ENCODE measurements around the gene SET.

SET gene, protein sequence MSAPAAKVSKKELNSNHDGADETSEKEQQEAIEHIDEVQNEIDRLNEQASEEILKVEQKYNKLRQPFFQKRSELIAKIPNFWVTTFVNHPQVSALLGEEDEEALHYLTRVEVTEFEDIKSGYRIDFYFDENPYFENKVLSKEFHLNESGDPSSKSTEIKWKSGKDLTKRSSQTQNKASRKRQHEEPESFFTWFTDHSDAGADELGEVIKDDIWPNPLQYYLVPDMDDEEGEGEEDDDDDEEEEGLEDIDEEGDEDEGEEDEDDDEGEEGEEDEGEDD

DNA sequence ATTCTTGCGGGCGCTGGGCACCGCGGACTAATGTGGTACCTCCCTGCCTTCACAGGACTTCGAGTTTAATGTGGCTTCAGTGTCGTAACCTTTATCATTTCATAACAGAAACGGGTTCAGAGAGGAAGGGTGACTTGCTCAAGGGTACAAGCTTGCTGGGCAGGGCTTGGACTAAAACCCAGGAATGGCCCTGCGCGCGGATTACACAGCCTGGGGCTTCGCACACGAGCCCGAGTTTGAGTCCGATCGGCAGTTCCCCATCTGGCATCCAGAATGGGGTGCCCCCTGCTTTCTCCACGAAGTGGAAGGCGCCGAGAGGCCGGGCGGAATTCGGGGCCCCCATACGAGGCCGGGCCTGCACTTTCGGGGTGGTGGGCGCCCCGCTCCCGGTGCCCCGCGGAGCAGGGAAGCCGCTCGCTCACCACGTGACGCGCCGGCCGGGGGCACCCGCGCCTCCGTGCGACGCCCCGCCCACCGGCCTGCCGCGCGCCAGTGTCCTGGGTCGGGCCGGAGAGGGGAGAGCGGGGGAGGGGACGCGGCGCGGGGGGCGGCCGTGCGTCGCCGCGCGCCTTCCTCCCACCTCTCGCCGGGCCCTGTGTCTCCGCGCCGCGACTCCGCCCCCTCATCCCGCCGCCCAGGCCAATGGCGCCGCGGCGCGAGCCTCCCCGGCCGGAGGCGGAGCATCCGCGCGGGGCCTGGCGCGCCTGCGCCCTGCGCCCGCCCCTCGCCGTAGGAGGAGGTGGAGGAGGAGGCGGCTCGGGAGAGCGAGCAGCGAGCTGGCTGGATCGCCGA, at the start of gene SET:
TSS of gene SET (plus strand) at position 722 of the 792 bp plus-strand sequence. CDS start 361 bp downstream, outside the sequence.
- no peak for TF ChIP-seq EZH2 (IDR thresholded peaks at IDR 0.05; ENCODE audit: borderline replicate concordance, low read length)
- TF ChIP-seq, protein P1, sequence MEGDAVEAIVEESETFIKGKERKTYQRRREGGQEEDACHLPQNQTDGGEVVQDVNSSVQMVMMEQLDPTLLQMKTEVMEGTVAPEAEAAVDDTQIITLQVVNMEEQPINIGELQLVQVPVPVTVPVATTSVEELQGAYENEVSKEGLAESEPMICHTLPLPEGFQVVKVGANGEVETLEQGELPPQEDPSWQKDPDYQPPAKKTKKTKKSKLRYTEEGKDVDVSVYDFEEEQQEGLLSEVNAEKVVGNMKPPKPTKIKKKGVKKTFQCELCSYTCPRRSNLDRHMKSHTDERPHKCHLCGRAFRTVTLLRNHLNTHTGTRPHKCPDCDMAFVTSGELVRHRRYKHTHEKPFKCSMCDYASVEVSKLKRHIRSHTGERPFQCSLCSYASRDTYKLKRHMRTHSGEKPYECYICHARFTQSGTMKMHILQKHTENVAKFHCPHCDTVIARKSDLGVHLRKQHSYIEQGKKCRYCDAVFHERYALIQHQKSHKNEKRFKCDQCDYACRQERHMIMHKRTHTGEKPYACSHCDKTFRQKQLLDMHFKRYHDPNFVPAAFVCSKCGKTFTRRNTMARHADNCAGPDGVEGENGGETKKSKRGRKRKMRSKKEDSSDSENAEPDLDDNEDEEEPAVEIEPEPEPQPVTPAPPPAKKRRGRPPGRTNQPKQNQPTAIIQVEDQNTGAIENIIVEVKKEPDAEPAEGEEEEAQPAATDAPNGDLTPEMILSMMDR (IDR thresholded peaks at IDR 0.05; ENCODE audit: low read length): no peak
- H3K4me1 ChIP-seq (ENCODE audit: insufficient read depth, low read length, severe bottlenecking): peaks cover 54% of the 10 kb centered on the region
- H3F3A ChIP-seq (ENCODE audit: insufficient read depth, low read length): no peaks in the 10 kb centered on the region; the same call in 1 of the 2 replicates
- peaks cover 41% of the 10 kb centered on the region for H3K36me3 ChIP-seq (ENCODE audit: insufficient read depth, low read length)
- no peaks in the 10 kb centered on the region for H3K9me2 ChIP-seq (ENCODE audit: low read depth, low read length)
- H3K4me3 ChIP-seq (ENCODE audit: low read depth, low read length, poor library complexity, severe bottlenecking): peak within 1 kb of the TSS; percentile 97
- peak within 1 kb of the TSS; percentile 96 for H3K9ac ChIP-seq (ENCODE audit: low read length)
- no peaks in the 10 kb centered on the region for H3K27me3 ChIP-seq (ENCODE audit: insufficient read depth, low read length)
- H2AFZ ChIP-seq (ENCODE audit: low read length): no peak within 1 kb of the TSS
- H3K4me2 ChIP-seq (ENCODE audit: low read length): peak within 1 kb of the TSS; percentile 87
- no peaks in the 10 kb centered on the region for H3K9me3 ChIP-seq (ENCODE audit: low read length)
- peaks cover 55% of the 10 kb centered on the region for H3K79me2 ChIP-seq (ENCODE audit: insufficient read depth, low read length)
- H4K20me1 ChIP-seq (ENCODE audit: insufficient read depth, low read length): peaks cover 8% of the 10 kb centered on the region
- H3K27ac ChIP-seq (ENCODE audit: low read depth, low read length, poor library complexity, severe bottlenecking): peak within 1 kb of the TSS; percentile 94

DNA sequence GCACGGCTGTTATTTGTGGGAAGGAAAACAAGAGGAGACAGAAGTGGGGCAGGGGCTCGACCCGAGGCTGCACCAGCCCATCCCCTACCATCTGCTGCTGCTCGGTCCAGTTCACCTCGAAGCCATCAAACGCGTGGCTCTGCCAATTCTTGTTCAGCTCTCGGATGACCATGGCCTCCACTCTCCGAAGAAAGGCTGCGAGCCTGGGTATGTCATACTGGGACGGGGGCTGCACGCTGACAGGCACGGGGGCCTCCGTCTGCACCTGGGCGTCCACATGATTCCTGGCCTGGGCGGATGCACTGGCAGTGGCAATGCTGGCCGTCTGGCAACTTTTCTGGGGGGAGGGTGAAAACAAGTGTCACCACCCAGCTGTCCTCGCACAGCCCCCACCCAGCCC, 48.4 kb upstream of the SET start:
- H3K27ac ChIP-seq (ENCODE audit: low read depth, low read length, poor library complexity, severe bottlenecking): no peak overlapping the region
- H4K20me1 ChIP-seq (ENCODE audit: insufficient read depth, low read length): no peaks in the 10 kb centered on the region
- no peak overlapping the region for H3K9ac ChIP-seq (ENCODE audit: low read length)
- no peak overlapping the region for H3K4me2 ChIP-seq (ENCODE audit: low read length)
- no peaks in the 10 kb centered on the region for H3K27me3 ChIP-seq (ENCODE audit: insufficient read depth, low read length)
- no peak overlapping the region for H2AFZ ChIP-seq (ENCODE audit: low read length)
- TF ChIP-seq, protein P1 (IDR thresholded peaks at IDR 0.05; ENCODE audit: low read length): no peak
- no peak for TF ChIP-seq EZH2 (IDR thresholded peaks at IDR 0.05; ENCODE audit: borderline replicate concordance, low read length)
- H3F3A ChIP-seq (ENCODE audit: insufficient read depth, low read length): no peaks in the 10 kb centered on the region
- no peaks in the 10 kb centered on the region for H3K9me3 ChIP-seq (ENCODE audit: low read length)
- H3K36me3 ChIP-seq (ENCODE audit: insufficient read depth, low read length): peaks cover 43% of the 10 kb centered on the region
- no peak overlapping the region for H3K4me3 ChIP-seq (ENCODE audit: low read depth, low read length, poor library complexity, severe bottlenecking)
- H3K4me1 ChIP-seq (ENCODE audit: insufficient read depth, low read length, severe bottlenecking): peaks cover 21% of the 10 kb centered on the region
- H3K9me2 ChIP-seq (ENCODE audit: low read depth, low read length): no peaks in the 10 kb centered on the region
- H3K79me2 ChIP-seq (ENCODE audit: insufficient read depth, low read length): no peaks in the 10 kb centered on the region

DNA sequence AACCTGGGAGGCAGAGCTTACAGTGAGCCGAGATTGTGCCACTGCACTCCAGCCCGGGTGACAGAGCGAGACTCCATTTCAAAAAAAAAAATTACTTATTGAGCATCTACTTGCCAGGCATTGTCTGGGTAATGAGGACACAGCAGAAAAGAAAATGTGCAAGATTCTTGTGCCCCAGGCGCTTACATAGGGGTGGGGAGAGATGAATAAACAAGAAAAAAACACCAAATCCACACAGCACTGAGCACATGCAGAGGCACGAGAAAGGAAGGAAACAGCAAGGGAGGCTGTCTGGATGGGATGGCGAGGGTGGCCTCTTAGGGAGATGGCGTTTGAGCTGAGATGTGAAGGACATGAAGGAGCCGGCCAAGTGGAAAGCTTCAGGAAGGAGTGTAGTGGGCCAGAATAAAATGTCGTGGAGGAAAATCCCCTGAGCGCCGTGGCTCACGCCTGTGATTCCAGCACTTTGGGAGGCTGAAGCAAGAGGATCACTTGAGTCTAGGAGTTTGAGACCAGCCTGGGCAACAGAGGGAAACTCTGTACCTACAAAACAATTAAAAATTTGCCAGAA, 46.3 kb upstream of the SET start:
- no peaks in the 10 kb centered on the region for H3K27me3 ChIP-seq (ENCODE audit: insufficient read depth, low read length)
- H3K4me1 ChIP-seq (ENCODE audit: insufficient read depth, low read length, severe bottlenecking): peaks cover 21% of the 10 kb centered on the region
- H3K4me3 ChIP-seq (ENCODE audit: low read depth, low read length, poor library complexity, severe bottlenecking): no peak overlapping the region
- no peaks in the 10 kb centered on the region for H4K20me1 ChIP-seq (ENCODE audit: insufficient read depth, low read length)
- H3K36me3 ChIP-seq (ENCODE audit: insufficient read depth, low read length): peaks cover 21% of the 10 kb centered on the region
- H3K79me2 ChIP-seq (ENCODE audit: insufficient read depth, low read length): no peaks in the 10 kb centered on the region
- no peaks in the 10 kb centered on the region for H3K9me3 ChIP-seq (ENCODE audit: low read length)
- H3K27ac ChIP-seq (ENCODE audit: low read depth, low read length, poor library complexity, severe bottlenecking): peak overlapping the region; percentile 79
- TF ChIP-seq, protein P1 (IDR thresholded peaks at IDR 0.05; ENCODE audit: low read length): no peak
- no peaks in the 10 kb centered on the region for H3F3A ChIP-seq (ENCODE audit: insufficient read depth, low read length)
- H3K9me2 ChIP-seq (ENCODE audit: low read depth, low read length): no peaks in the 10 kb centered on the region
- no peak overlapping the region for H3K9ac ChIP-seq (ENCODE audit: low read length)
- H3K4me2 ChIP-seq (ENCODE audit: low read length): no peak overlapping the region
- no peak overlapping the region for H2AFZ ChIP-seq (ENCODE audit: low read length)

Measured in OCI-LY1 (cell line).